Kidney epithelial cell (primary cell): Measurements from ENCODE around the gene CIAPIN1. TPM values are rescaled to one million over a fixed set of nuclear protein-coding genes. Genes with fewer than 3 reads are reported as not detected.

ENCODE experiments used
- DNase-seq: peaks from one replicate; pipeline ENCODE4 v3.0.0-alpha.2; 2010; ENCODE audit warnings: low read depth
- H3K27me3 ChIP-seq: 2 replicates; pipeline ENCODE4 v1.6.0; 2011; ENCODE audit warnings: low read length; ENCODE audit not compliant: control insufficient read depth, insufficient read depth
- H3K36me3 ChIP-seq: 2 replicates; pipeline ENCODE4 v1.5.1; 2011; ENCODE audit warnings: low read length; ENCODE audit not compliant: control insufficient read depth, insufficient read depth
- H3K4me3 ChIP-seq: 2 replicates; pipeline ENCODE4 v1.5.1; 2011; ENCODE audit warnings: low read depth, mild to moderate bottlenecking, control low read depth, low read length
- CTCF ChIP-seq: IDR thresholded peaks from 2 replicates; pipeline ENCODE4 v1.5.1; 2011; ENCODE audit warnings: mild to moderate bottlenecking, moderate library complexity, low read length, control low read depth, inconsistent platforms; ENCODE audit not compliant: insufficient read depth, poor library complexity, severe bottlenecking
- total RNA-seq: library from RNA; depleted of rRNA; stranded (reverse); fragments of >200 nt; gene quantifications from 2 replicates; pipeline ENCODE4 v1.2.3, GENCODE V29; 2015

The CIAPIN1 gene
- total RNA-seq, 1 donor from 2014 or later: 80.3 TPM

- no peak overlapping the region for H3K4me3 ChIP-seq
- no peak for DNase-seq
- H3K27me3 ChIP-seq: no peaks in the 10 kb centered on the region
- H3K36me3 ChIP-seq: no peaks in the 10 kb centered on the region
- no peak for TF ChIP-seq CTCF
Measured at GRCh38 chr16:57382535-57383275, 64.5 kb downstream of the CIAPIN1 start.

DNA sequence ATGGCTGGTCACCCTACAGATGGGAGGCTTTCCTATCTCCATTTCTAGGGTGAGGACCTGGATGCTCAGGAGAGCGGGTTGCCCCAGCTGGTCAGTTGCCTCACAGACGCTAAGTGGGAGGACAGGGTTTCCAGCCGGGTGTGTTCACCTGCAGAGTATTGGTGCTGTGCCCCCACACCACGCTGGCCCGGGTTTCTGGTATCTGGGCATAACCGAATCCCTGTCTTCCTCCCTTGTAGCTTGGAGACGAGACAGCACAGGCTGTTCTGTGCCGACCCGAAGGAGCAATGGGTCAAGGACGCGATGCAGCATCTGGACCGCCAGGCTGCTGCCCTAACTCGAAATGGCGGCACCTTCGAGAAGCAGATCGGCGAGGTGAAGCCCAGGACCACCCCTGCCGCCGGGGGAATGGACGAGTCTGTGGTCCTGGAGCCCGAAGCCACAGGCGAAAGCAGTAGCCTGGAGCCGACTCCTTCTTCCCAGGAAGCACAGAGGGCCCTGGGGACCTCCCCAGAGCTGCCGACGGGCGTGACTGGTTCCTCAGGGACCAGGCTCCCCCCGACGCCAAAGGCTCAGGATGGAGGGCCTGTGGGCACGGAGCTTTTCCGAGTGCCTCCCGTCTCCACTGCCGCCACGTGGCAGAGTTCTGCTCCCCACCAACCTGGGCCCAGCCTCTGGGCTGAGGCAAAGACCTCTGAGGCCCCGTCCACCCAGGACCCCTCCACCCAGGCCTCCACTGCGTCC, 65.2 kb downstream of the CIAPIN1 start:
- H3K27me3 ChIP-seq: no peaks in the 10 kb centered on the region
- H3K4me3 ChIP-seq: no peak overlapping the region
- no peaks in the 10 kb centered on the region for H3K36me3 ChIP-seq
- TF ChIP-seq CTCF: no peak
- DNase-seq: no peak

DNA sequence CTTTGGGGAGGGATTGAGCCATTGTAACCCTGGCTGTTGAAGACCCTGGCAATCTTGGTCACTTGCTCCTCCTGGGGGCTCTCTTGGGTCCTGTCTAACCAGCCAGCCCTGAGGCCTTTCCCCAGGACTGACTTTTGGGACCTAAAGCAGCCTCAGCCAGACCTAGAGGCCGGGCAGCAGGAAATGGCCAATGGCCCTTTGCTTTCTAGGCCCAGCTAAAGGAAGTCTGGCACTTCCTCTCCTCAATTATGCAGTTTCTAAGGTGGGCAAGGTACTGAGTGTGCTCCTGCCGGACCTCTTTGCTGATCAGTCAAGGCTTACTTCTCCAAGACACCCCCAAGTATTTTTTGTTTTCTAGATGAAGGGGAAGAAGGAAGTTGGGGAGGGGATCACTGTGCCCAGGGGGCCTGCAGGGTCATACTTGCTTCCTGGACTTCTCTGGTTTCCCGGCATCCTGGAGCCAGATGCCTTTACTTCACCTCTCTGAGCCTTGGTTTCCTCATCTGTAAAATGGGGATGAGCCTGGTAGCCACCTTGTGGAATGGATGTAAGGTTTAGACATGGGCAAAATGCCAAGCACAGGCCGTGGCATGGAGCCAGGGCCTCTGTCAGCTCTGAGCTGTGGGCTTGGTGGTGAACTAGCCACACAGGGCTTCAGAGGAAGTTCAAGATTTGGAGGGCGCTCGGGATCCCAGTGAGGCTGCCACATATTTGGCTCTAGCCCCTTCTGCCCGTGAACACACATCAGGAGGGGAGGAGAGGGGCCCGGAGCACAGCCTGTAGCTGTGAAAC, 66.3 kb downstream of the CIAPIN1 start:
- Histone ChIP-seq H3K4me3 (no peak overlapping the region), H3K27me3 (no peaks in the 10 kb centered on the region), H3K36me3 (no peaks in the 10 kb centered on the region)
- no peak for TF ChIP-seq CTCF
- DNase-seq: no peak

DNA sequence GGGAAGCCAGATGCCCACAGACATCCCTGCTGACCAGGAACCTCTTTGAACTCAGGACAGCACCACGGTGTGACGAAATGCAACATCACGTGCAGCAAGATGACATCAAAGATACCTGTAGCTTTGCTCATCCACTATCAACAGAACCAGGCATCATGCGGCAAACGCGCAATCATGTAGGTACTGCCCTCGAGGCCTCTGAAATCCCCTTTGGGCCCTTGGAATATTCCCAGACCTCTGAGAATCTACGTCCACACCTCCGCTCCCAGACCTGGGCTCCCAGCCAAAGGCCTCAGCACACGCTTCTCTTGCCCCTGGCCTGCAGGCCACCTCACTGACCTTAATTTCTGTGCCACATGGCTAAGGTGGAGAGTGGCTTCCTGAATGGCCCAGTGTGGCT, 67.6 kb downstream of the CIAPIN1 start:
- H3K36me3 ChIP-seq: no peaks in the 10 kb centered on the region
- no peak for TF ChIP-seq CTCF
- no peaks in the 10 kb centered on the region for H3K27me3 ChIP-seq
- no peak overlapping the region for H3K4me3 ChIP-seq
- no peak for DNase-seq

Other genes starting within 250 kb of the CIAPIN1 start
- gene ARL2BP, start 202.1 kb downstream of the CIAPIN1 start, total RNA-seq: 70.4 and 78.3 TPM in 2 replicates
- gene PLLP, start 162.7 kb downstream of the CIAPIN1 start, total RNA-seq: 11.9 and 12.6 TPM in 2 replicates
- gene CCL22, start 88.6 kb downstream of the CIAPIN1 start, total RNA-seq: not detected in 2 replicates
- gene CX3CL1, start 74.9 kb downstream of the CIAPIN1 start, total RNA-seq: 22.0 and 24.8 TPM in 2 replicates
- not detected in 2 replicates for gene CCL17, start 42.6 kb downstream of the CIAPIN1 start, total RNA-seq
- gene COQ9, start 94 bp upstream of the CIAPIN1 start, total RNA-seq: 37.6 and 49.5 TPM in 2 replicates
- gene POLR2C, start 15.3 kb upstream of the CIAPIN1 start, total RNA-seq: 70.4 and 73.0 TPM in 2 replicates
- 23.1 and 23.2 TPM in 2 replicates for gene DOK4, start 39.1 kb upstream of the CIAPIN1 start, total RNA-seq
- gene CCDC102A, start 89.2 kb upstream of the CIAPIN1 start, total RNA-seq: 11.4 and 14.0 TPM in 2 replicates
- 1.0 and 2.5 TPM in 2 replicates for gene ADGRG5, start 95.3 kb upstream of the CIAPIN1 start, total RNA-seq
- 143 and 150 TPM in 2 replicates for gene ADGRG1, start 181.2 kb upstream of the CIAPIN1 start, total RNA-seq
- not detected in 2 replicates for gene ADGRG3, start 220.9 kb upstream of the CIAPIN1 start, total RNA-seq
- 0.04 TPM in 1 of 2 replicates, not detected in the other for gene DRC7, start 247.4 kb upstream of the CIAPIN1 start, total RNA-seq